ENCODE data around the gene SNAPC2. TPM values are rescaled to one million over a fixed set of nuclear protein-coding genes. Genes with fewer than 3 reads are reported as not detected.

Gene SNAPC2
- polyA plus RNA-seq, 3 donors, result 11.3 to 13.3 (median 12.4) TPM

GRCh38 chr19:7962644-7963268 is 42.6 kb downstream of the SNAPC2 start:
- DNase-seq (ENCODE audit: low read depth in 3 of 3, low spot score in 2 of 3), result no peak

DNA sequence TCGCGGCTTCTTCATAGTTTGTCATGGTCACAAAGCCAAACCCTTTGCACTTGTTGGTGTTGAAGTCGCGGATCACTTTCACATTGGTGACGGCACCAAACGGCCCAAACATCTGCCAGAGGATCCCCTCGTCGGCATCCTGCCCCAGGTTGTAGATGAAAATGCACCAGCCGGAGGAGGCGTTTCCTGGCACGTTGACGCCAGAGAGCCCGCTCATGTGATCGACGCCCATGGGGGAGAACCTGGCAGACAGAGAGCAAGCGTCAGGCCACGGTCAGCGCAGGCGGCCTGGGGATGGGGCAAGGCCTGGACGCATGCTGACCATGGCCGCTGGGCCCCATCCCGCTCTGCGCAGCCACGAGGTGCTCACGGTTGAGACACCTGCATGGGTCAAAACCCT is 43.4 kb downstream of the SNAPC2 start:
- DNase-seq (ENCODE audit: low read depth in 3 of 3, low spot score in 2 of 3), result no peak

GRCh38 chr19:7965259-7965841 is 45.2 kb downstream of the SNAPC2 start:
- no peak for DNase-seq (ENCODE audit: low read depth in 3 of 3, low spot score in 2 of 3)

GRCh38 chr19:7965921-7966665 is 46.0 kb downstream of the SNAPC2 start:
- no peak for DNase-seq (ENCODE audit: low read depth in 3 of 3, low spot score in 2 of 3)

- no peak for DNase-seq (ENCODE audit: low read depth in 3 of 3, low spot score in 2 of 3)
Measured at GRCh38 chr19:7968008-7968795, 48.1 kb downstream of the SNAPC2 start.

GRCh38 chr19:7968796-7969554 is 48.8 kb downstream of the SNAPC2 start:
- no peak for DNase-seq (ENCODE audit: low read depth in 3 of 3, low spot score in 2 of 3)

DNA sequence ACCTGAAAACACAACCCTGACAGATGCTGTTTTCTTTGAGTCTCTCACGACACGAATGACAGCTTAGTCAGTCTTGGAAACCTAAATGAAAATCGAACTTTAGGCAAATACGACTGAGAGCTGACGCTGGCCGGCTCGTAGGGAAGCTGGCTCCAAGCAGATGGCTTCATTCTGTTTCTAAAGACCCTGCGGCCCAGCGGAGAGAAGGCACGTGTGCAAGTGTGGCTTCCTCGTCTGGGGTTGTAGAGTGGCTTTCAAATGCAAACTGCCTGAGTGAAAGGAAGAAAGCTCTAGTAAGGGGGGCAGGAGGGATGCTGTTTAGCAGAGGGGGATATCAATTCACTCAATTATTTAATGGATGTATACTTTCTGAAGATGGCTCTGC is 49.4 kb downstream of the SNAPC2 start:
- DNase-seq (ENCODE audit: low read depth in 3 of 3, low spot score in 2 of 3), result no peak

- DNase-seq (ENCODE audit: low read depth in 3 of 3, low spot score in 2 of 3), result no peak
Measured at GRCh38 chr19:7970716-7971448, 50.7 kb downstream of the SNAPC2 start.

GRCh38 chr19:7971553-7972520 is 51.7 kb downstream of the SNAPC2 start:
- DNase-seq (ENCODE audit: low read depth in 3 of 3, low spot score in 2 of 3), result no peak

Other genes starting within 250 kb of the SNAPC2 start
- gene MCEMP1, start 243.2 kb upstream of the SNAPC2 start, polyA plus RNA-seq (ENCODE audit: insufficient read length in 3 of 3), result under 1 TPM in 2 of 3 donors, not detected in 1; 0.10 to 0.44 TPM
- gene TRAPPC5, start 239.5 kb upstream of the SNAPC2 start, polyA plus RNA-seq (ENCODE audit: insufficient read length in 3 of 3), result 10 to 100 TPM; 39.8 to 49.0 (median 46.4) TPM
- gene FCER2, start 218.2 kb upstream of the SNAPC2 start, polyA plus RNA-seq (ENCODE audit: insufficient read length in 3 of 3), result under 1 TPM in 1 of 3 donors, not detected in 2; 0.22 TPM
- not detected for gene CLEC4G, start 188.2 kb upstream of the SNAPC2 start, polyA plus RNA-seq (ENCODE audit: insufficient read length in 3 of 3)
- 1 to 10 TPM in 2 of 3 donors, under 1 TPM in 1; 0.94 to 1.4 (median 1.3) TPM for gene CD209, start 172.8 kb upstream of the SNAPC2 start, polyA plus RNA-seq (ENCODE audit: insufficient read length in 3 of 3)
- 1 to 10 TPM; 2.0 to 4.2 (median 2.1) TPM for gene CLEC4M, start 157.1 kb upstream of the SNAPC2 start, polyA plus RNA-seq (ENCODE audit: insufficient read length in 3 of 3)
- 10 to 100 TPM; 14.1 to 17.9 (median 15.5) TPM for gene EVI5L, start 90.1 kb upstream of the SNAPC2 start, polyA plus RNA-seq (ENCODE audit: insufficient read length in 3 of 3)
- 1 to 10 TPM; 4.2 to 4.5 (median 4.3) TPM for gene PRR36, start 45.9 kb upstream of the SNAPC2 start, polyA plus RNA-seq (ENCODE audit: insufficient read length in 3 of 3)
- gene LRRC8E, start 31.8 kb upstream of the SNAPC2 start, polyA plus RNA-seq (ENCODE audit: insufficient read length in 3 of 3), result 1 to 10 TPM; 1.9 to 2.4 (median 2.3) TPM
- 10 to 100 TPM; 21.5 to 27.5 (median 27.0) TPM for gene MAP2K7, start 16.5 kb upstream of the SNAPC2 start, polyA plus RNA-seq (ENCODE audit: insufficient read length in 3 of 3)
- under 1 TPM; 0.12 to 0.45 (median 0.32) TPM for gene TGFBR3L, start 5.5 kb upstream of the SNAPC2 start, polyA plus RNA-seq (ENCODE audit: insufficient read length in 3 of 3)
- gene CTXN1, start 5.8 kb downstream of the SNAPC2 start, polyA plus RNA-seq (ENCODE audit: insufficient read length in 3 of 3), result 10 to 100 TPM in 2 of 3 donors, 1 to 10 TPM in 1; 10.0 to 16.1 (median 11.5) TPM
- gene TIMM44, start 23.3 kb downstream of the SNAPC2 start, polyA plus RNA-seq (ENCODE audit: insufficient read length in 3 of 3), result 10 to 100 TPM; 34.3 to 38.2 (median 38.1) TPM
- gene ELAVL1, start 85.3 kb downstream of the SNAPC2 start, polyA plus RNA-seq (ENCODE audit: insufficient read length in 3 of 3), result 10 to 100 TPM; 75.1 to 92.8 (median 81.6) TPM
- under 1 TPM in 2 of 3 donors, not detected in 1; 0.22 to 0.24 TPM for gene CCL25, start 132.4 kb downstream of the SNAPC2 start, polyA plus RNA-seq (ENCODE audit: insufficient read length in 3 of 3)
- gene FBN3, start 229.3 kb downstream of the SNAPC2 start, polyA plus RNA-seq (ENCODE audit: insufficient read length in 3 of 3), result 10 to 100 TPM; 29.8 to 33.9 (median 31.6) TPM

All from right renal cortex interstitium (tissue), 3 donors.